Type B pancreatic cell (in vitro differentiated cells): ENCODE measurements around the gene AHRR. TPM values are rescaled to one million over a fixed set of nuclear protein-coding genes. Genes with fewer than 3 reads are reported as not detected.

Experiments used
- DNase-seq: peaks from one replicate; pipeline ENCODE4 v3.0.0; 2021; ENCODE audit warnings: mixed read lengths; ENCODE audit not compliant: unreplicated experiment; ENCODE audit errors: extremely low spot score
- H3K27ac Mint-ChIP-seq: 2 replicates; pipeline ENCODE4 v1.8.0; 2021; ENCODE audit warnings: mild to moderate bottlenecking, mixed read lengths
- H3K27me3 Mint-ChIP-seq: 2 replicates; pipeline ENCODE4 v1.8.0; 2021; ENCODE audit warnings: mixed read lengths
- H3K36me3 Mint-ChIP-seq: 2 replicates; pipeline ENCODE4 v1.8.0; 2021; ENCODE audit warnings: mixed read lengths
- H3K4me1 Mint-ChIP-seq: one replicate; pipeline ENCODE4 v1.8.0; 2021; ENCODE audit warnings: mixed read lengths; ENCODE audit not compliant: unreplicated experiment
- H3K4me3 Mint-ChIP-seq: 2 replicates; pipeline ENCODE4 v1.8.0; 2021; ENCODE audit warnings: mild to moderate bottlenecking, mixed read lengths
- H3K9me3 Mint-ChIP-seq: 2 replicates; pipeline ENCODE4 v1.8.0; 2021; ENCODE audit warnings: mixed read lengths
- total RNA-seq: library from RNA; stranded (reverse); gene quantifications from 2 replicates; pipeline ENCODE4 v1.2.1, GENCODE V29; 2021; ENCODE audit warnings: low replicate concordance
- TF ChIP-seq, protein P1 (sequence below): fragments of 200-600 bp; sonication (generic); conservative IDR thresholded peaks from 2 replicates; pipeline ENCODE4 v1.5.0; 2021; ENCODE audit warnings: antibody characterized with exemption, mild to moderate bottlenecking

The AHRR gene
- total RNA-seq, 1 donor from 2014 or later: 13.4 TPM

GRCh38 chr5:454936-455335 is 133.4 kb downstream of the AHRR start:
- H3K4me1 Mint-ChIP-seq: no peaks in the 10 kb centered on the region
- H3K4me3 Mint-ChIP-seq: no peak overlapping the region
- H3K9me3 Mint-ChIP-seq: peaks cover 15% of the 10 kb centered on the region
- TF ChIP-seq, protein P1, sequence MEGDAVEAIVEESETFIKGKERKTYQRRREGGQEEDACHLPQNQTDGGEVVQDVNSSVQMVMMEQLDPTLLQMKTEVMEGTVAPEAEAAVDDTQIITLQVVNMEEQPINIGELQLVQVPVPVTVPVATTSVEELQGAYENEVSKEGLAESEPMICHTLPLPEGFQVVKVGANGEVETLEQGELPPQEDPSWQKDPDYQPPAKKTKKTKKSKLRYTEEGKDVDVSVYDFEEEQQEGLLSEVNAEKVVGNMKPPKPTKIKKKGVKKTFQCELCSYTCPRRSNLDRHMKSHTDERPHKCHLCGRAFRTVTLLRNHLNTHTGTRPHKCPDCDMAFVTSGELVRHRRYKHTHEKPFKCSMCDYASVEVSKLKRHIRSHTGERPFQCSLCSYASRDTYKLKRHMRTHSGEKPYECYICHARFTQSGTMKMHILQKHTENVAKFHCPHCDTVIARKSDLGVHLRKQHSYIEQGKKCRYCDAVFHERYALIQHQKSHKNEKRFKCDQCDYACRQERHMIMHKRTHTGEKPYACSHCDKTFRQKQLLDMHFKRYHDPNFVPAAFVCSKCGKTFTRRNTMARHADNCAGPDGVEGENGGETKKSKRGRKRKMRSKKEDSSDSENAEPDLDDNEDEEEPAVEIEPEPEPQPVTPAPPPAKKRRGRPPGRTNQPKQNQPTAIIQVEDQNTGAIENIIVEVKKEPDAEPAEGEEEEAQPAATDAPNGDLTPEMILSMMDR: no peak
- no peak for DNase-seq
- no peaks in the 10 kb centered on the region for H3K27me3 Mint-ChIP-seq
- H3K27ac Mint-ChIP-seq: no peak overlapping the region
- H3K36me3 Mint-ChIP-seq: peaks cover 59% of the 10 kb centered on the region

- no peak overlapping the region for H3K4me3 Mint-ChIP-seq
- no peaks in the 10 kb centered on the region for H3K27me3 Mint-ChIP-seq
- DNase-seq: no peak
- no peak overlapping the region for H3K27ac Mint-ChIP-seq
- no peaks in the 10 kb centered on the region for H3K4me1 Mint-ChIP-seq
- TF ChIP-seq, protein P1: no peak
- peaks cover 15% of the 10 kb centered on the region for H3K9me3 Mint-ChIP-seq
- H3K36me3 Mint-ChIP-seq: peaks cover 54% of the 10 kb centered on the region
Observed at GRCh38 chr5:455806-456205, 134.3 kb downstream of the AHRR start.

- no peaks in the 10 kb centered on the region for H3K4me1 Mint-ChIP-seq
- H3K4me3 Mint-ChIP-seq: no peak overlapping the region
- TF ChIP-seq, protein P1: no peak
- no peak for DNase-seq
- H3K36me3 Mint-ChIP-seq: peaks cover 47% of the 10 kb centered on the region
- no peaks in the 10 kb centered on the region for H3K27me3 Mint-ChIP-seq
- peaks cover 12% of the 10 kb centered on the region for H3K9me3 Mint-ChIP-seq
- no peak overlapping the region for H3K27ac Mint-ChIP-seq
Observed at GRCh38 chr5:456351-457194, 135.1 kb downstream of the AHRR start.

GRCh38 chr5:457195-457961 is 135.9 kb downstream of the AHRR start:
- TF ChIP-seq, protein P1: no peak

DNA sequence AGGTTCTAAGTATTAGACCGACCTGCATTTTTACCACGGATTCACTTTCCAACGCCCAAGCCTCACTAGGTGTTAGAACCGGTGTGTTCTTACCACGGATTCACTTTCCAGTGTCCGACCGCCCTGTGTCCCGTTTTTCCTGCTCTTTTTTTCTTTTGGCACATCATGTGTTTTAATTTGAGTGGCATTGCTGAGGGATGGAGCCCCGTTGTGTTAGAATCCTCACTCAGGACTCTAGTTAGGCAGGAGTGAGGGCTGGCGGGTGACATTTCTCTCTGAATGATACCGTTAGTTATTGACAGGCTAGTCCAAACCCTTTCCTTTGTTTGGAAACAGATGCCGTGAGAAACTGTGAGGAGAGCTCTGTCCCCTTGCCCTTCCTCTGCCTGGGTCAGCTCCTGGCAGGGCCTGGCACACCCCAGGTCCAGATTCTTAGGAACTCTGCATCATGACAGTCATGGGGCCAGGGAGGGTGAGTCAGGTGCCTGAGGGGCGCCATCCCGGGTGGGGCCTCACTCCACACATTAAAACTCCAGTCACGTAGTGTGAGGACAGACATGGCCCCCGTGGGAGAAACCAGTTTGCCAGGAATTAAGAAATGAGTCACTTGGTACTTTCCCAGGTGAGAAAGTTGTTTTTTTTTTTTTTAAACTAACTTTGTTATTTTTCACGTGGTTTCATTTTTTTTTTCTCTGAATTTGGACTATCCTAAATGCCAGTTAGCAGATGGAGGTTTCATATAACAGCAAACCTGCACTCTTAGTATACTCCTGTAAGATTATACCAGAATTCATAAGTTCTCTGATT is 137.2 kb downstream of the AHRR start:
- H3K27me3 Mint-ChIP-seq: no peaks in the 10 kb centered on the region
- DNase-seq: no peak
- peak overlapping the region; percentile 98 for H3K27ac Mint-ChIP-seq
- H3K36me3 Mint-ChIP-seq: peaks cover 35% of the 10 kb centered on the region
- H3K4me1 Mint-ChIP-seq: no peaks in the 10 kb centered on the region
- H3K4me3 Mint-ChIP-seq: peak overlapping the region; percentile 17
- TF ChIP-seq, protein P1: no peak
- no peaks in the 10 kb centered on the region for H3K9me3 Mint-ChIP-seq

More at GRCh38 chr5:457195-457961, 135.9 kb downstream of the AHRR start:
- Mint-ChIP-seq H3K4me3 (no peak overlapping the region), H3K4me1 (no peaks in the 10 kb centered on the region), H3K9me3 (peaks cover 4% of the 10 kb centered on the region), H3K36me3 (peaks cover 47% of the 10 kb centered on the region), H3K27ac (no peak overlapping the region), H3K27me3 (no peaks in the 10 kb centered on the region)
- DNase-seq: no peak
